NCI-H226 (cell line): ENCODE data around the gene LYSMD1.

ENCODE experiments used
- DNase-seq: peaks from one replicate; pipeline ENCODE4 v3.0.0-alpha.2; 2015

The LYSMD1 gene

DNA sequence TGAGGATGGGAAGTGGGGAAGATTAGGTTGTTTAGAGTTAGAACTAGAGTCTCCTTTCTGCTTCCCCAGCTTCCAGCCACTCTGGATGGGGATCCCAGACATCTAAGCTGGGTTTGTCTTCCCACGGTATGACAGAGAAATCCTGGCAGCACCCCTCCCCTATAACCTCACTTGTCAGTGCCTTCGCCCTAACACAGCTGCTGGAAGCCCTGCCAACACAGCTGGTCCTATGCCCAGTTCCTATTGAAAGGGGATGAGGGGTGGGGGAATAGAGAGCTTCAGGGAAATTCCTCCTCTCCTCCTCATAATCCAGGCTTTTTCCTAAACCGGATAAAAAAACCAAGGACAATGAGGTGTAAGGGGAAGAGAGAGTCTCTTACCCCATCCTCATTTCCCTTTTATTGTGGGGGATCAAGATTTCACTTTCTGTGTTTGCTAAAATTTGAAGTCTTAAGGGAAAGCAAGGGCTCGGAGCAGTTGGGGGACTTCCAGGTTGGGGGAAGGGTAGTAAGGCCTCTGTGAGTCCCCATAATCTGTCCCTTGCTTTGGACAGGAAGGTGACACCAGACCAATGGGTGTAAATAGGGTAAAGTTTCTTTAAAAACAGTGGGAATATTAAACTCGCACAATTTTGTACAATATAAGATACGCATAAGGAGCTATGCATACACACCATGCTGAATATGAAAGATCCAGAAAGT is 9.5 kb upstream of the LYSMD1 start:
- no peak for DNase-seq

DNA sequence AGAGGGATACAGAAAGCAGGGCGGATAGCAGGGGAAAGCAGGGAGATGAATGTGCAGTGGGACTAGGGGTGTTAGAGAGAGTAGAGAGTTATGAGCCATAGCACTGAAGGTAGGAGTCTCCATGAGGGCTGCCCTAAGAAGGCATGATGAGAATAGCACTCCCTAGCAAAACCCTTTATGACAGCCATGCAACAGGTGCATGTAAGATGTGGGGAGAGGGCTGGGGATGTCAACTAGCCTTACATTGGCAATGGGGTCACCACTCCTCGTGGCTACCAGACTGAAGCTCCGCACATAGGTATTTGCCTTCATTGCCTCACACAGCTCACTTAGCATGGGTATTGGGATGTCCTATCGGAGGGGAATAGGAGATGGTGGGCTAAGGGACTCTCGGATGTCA is 5.5 kb upstream of the LYSMD1 start:
- DNase-seq = no peak

DNA sequence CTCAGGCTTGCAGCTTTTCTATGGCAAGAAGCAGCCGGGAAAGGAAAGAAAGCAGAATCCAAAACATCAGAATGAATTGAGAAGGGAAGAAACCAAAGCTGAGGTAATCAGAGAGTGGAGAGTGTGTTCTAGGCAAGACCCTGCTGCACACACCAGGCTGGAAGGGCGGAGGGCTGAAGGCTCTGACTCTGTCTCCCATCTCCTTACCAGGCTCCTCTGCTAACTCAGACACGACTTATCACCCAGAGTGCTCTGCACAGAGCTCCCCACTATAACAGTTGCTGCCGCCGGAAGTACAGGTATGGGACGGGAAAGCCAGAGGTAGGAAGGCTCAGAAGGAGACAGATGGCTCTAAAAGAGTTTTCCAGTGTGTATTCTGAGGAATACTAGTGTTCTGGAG is 1.4 kb upstream of the LYSMD1 start:
- DNase-seq = no peak

DNA sequence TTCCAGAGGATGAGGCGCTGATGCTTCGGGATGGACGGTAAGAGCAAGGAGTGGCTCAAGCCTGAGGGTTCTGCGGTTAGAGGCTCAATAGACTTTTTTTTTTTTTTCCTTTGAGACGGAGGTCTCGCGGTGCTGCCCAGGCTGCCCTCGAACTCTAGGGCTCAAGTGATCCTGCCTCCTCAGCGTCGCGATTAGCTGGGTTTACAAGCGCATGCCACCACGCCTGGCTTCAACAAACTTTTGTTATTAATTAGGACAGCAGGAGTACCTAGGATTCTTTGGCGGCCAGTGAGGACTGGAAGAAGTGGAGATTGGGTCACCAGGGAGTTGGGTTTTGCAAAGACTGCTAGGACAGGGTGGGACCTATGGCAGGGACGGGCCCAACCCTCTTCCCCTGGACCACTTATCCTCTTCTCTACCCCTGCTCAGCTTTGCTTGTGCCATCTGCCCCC is 829 bp upstream of the LYSMD1 start:
- DNase-seq = peak; percentile 20

DNA sequence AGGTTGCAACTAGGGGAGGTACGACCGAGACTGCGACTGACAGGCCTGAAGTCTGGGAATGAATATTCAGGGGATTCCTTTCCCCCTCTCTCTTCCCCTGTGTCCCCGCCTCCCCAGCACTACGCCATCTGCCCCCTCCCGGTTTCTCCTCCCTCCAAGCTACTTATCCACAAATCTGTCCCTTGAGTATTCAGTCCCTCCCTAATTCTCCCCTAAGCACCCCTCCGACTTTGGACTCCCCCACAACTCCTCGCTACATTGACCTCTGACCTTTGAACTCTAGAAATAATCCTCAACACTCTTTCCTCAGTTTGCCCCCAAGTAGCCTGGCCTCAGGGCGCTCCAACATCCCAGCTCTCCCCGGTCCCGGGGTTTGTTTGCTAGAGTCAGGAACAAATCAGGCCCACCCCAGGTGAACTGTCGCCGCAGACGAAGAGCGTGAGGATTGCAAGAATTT is 393 bp downstream of the LYSMD1 start:
- DNase-seq = no peak

DNA sequence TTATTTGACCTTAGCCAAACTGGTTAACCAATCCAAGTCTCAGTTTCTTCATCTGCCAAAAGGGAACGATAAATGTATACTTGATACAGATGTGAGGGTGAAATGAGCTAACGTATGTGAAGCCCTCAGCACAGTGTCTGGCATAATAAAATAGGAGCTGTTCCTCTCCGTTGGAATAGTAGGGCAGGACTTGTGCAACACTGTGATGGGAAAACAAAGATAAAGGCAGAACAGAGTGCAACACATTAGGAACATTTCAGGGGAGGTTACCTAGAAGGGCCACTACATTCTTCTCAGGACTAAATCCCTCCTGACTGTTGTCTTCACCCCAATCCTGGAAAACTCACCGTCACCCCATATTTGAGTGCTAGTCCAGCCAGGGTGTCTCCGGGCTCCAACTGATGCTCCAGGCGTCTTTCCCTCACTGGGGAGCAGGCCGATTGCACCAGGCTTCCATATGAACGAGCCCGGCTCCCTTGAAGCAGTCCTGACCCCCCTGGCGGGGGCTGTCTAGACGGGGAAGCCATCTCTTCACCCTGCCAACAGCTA is 896 bp downstream of the LYSMD1 start:
- DNase-seq = no peak

DNA sequence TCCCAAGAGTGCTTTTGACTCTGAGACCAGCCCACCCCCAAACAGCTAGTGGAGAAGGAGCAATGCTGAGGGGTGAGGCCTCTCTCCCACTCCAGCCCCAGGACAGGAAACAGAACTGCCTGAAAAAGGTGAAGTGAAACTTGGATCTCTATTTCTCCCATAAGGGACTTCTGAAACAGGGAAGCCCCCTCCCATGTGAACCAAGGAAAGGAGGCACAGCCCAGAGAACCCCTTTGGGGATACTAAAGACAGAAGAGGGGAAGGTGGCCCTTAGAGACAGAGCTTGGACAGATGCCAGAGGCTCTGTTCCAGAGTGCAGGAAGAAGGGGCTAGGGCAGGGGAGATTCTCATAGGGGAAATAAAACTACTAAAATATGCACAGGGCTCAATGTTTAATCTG is 6.3 kb downstream of the LYSMD1 start:
- no peak for DNase-seq

DNA sequence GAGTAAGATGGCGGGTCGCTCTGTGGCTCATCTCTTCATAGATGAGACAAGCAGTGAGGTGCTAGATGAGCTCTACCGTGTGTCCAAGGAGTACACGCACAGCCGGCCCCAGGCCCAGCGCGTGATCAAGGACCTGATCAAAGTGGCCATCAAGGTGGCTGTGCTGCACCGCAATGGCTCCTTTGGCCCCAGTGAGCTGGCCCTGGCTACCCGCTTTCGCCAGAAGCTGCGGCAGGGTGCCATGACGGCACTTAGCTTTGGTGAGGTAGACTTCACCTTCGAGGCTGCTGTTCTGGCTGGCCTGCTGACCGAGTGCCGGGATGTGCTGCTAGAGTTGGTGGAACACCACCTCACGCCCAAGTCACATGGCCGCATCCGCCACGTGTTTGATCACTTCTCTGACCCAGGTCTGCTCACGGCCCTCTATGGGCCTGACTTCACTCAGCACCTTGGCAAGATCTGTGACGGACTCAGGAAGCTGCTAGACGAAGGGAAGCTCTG is 6.9 kb downstream of the LYSMD1 start:
- no peak for DNase-seq

GRCh38 chr1:151158326-151158725 is 7.4 kb downstream of the LYSMD1 start:
- no peak for DNase-seq

DNA sequence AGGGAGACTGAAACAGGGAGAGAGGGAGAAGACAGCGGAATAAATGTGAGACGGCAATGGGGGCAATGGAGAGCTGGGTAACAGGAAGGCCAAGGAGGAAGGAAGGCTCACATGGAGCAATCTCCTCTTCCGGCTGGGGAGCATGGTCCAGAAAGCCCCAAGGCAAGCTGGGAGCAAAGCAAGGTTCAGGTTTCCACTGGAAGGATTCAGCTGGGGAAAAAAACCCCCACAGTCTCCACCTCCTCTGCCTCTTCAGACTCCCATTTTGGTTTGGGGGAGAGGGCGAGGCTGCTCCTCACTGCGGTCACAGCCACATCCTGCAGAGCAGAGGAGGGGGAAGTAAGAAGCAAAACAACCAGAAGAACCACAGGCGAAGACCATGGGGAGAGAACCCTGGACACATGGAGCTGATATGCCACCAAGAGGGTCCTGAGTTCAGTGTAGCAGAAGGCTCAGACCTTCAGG is 8.6 kb downstream of the LYSMD1 start:
- DNase-seq = no peak

DNA sequence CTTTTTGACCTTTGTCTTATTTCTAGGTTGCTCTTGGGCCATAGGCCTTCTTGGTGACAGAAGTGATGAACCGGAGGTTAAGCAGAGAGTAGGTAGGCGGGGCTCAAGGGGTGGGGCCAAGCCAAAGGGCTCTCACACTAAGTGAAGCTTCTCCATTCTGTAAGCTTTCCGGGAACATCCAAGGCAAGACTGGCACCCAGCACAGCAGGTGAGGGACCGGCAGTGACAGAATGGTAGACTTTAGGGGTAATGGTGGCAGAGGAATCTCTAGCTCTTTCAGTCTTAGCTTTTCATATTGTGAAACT is 9.2 kb downstream of the LYSMD1 start, which contains the start of gene TNFAIP8L2:
Gene TNFAIP8L2, plus strand, starts transcription at position 135 of the 305 bp plus-strand sequence. CDS start 2,049 bp downstream, outside the sequence.
- DNase-seq = no peak

DNA sequence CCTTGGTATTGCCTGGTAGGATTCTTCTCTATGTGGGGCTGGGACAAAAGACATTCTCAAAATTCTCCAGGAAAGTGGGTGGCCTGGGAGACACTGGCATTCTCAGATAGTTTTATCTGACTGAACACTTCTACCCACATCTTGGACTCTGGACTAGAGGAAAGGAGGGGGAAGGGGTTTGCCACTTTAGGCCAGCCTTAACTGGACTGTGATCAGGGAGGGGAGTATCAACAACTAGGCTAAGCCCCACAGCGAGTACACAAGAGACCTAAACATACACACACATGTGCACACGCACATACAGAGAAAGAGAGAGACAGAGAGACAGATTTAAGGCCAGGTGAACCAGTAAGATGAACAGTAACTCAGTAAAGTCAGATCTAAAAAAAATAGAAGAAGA is 18.0 kb downstream of the LYSMD1 start:
- DNase-seq = no peak

DNA sequence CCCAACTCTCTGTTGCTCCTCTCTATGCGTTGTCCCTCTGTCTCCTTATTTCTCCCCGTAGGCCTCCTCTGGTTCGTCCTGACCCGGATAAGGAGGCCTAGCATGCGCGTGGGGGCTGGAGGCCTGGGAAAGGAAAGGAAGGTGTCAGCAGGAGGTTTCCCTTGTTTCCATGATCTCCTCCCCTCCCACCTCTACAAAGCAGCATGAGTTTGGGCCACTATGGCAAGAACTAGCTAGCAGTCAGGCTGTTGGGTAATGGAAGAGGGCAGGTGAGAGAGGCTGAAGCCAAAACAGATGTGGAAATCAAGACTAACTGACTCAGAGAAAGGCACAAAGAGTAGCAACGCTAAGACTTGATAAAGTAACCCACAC is 18.6 kb downstream of the LYSMD1 start:
- DNase-seq = peak; percentile 48

- peak; percentile 92 for DNase-seq
Observed at GRCh38 chr1:151146412-151147131, 19.1 kb downstream of the LYSMD1 start, which contains the start of gene SEMA6C. SEMA6C (minus strand) TSS chr1:151146631; CDS start chr1:151142621, 4,010 bp downstream.

DNA sequence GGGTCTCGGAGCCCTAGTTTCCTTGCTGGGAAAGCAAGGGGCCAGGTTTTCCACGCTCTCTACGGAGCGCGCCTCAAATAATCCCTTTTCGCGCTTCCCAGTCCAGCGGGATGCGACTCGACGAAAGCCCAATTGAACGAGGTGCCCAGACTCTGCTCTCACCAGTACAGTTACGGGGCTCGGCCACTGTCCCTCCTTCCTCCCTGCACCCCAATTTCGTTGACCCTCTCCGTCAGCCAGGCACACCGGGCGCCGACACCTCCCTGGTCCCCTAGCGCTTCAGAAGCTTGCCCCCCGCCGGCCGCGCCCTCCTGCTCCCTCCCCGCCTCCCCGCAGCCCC is 19.7 kb downstream of the LYSMD1 start:
- DNase-seq = no peak

DNA sequence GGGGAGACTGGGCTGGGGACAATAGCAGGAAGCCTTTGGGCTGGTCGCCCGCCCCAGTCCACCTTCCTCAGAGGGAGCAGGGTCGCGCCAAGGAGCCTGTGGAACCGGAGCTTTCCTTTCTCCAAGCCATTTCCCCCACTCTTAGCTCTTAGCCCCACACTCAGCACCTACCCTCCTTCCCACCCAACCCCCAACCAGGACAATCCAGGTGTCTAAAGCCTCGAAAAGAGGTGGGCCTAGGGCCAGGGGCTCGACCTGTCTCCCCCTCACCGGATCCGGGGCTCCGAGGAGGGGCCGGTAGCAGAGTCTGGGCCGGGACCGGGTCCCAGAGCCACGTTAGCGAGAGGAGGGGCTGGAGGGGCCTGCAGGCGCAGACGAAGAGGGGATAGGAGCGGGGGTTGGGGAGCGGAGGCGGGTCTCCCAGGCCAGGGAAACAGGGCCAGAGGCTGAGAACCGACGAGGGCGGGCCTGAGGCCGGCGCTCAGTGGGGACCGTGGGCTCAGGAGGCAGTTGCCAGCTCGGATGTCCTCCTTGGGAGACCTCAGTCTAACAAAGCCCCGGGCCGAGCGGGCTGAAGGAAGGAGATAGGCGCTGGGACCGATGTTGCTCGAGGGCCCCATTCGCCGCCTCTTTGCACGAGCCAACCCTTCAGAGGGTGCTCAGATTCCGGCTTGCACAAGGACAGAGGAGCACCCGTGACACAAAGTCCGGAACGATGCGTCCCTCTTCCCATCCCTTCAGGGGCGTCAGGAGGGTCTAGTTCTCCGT is 20.2 kb downstream of the LYSMD1 start:
- no peak for DNase-seq

GRCh38 chr1:151144474-151145303 is 21.0 kb downstream of the LYSMD1 start:
- DNase-seq = no peak

DNA sequence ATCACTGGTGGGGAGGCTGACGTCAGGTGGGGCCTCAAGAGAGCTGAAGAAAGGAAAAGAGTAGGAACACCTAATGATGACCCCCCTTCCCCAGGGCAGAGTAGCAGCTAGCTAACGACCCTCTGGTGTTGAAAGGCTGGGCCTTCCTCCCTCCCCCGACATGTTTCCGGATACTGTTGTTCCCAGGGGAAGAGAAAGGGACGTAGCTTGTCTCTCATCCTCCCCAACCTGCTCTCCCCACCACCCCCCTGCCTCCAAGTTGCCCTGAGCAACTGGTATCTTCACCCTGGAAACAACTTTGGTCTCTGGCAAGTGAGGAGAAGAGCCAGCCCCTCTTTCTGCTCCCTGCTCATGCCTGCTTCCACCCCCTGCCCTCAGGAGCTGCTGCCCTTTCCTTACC is 21.7 kb downstream of the LYSMD1 start:
- no peak for DNase-seq

- DNase-seq = no peak
Observed at GRCh38 chr1:151143057-151143435, 22.7 kb downstream of the LYSMD1 start.

DNA sequence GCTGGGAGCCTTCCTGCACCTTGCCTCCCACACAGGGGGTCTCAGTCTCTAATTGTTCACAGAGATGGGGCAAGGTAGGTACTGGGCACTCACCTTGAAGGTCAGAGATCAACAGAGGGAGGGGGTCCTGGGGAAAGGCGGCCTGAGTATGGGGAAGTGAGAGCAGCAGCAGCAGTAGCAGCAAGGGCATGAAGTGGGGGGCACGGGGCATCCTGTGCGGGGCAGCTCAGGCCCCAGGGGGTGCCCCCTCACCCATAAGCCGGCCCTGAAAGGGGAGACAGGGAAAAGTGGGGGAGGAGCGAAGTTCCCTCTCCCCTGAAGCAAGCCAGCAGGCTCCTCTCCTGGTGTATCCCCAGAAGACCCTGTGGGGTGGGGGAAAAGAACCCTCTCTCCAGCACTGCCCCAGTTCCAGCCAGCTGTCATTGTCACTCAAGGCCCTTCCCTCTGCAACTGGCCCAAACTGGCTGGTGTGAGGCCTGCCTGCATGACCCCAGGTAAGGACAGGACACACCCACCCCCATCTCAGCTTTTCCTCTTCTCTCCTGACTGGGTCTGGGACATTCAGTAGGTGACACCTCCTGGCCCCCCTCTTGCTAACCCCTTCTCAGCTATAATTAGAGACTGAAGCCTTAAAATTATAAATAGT is 23.2 kb downstream of the LYSMD1 start:
- no peak for DNase-seq

GRCh38 chr1:151137789-151138188 is 27.9 kb downstream of the LYSMD1 start:
- no peak for DNase-seq
